Measurements from ENCODE around the gene SLC35G1.

Gene SLC35G1

DNA sequence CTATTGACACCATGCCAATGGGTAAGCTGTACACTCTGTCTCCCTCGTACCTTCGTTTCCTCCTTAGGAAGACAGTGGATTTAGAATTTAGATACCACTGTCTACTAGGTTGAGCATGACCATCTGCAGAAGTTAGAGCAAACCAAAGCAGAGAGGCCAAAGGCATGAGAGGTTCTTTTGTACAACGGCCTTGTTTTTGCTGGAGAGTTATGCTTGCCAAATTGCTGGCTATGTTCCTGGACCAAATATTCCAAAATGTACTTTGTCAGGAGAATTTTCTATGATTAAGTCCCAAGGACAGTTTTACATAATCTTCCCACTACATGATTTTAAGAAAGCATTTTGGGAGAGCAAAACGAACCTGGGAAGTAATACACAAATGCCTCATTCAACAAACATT is 52.0 kb downstream of the SLC35G1 start:
- no peaks in the 10 kb centered on the region for H3K9me3 ChIP-seq (ENCODE audit: insufficient read depth, low read length)
- no peaks in the 10 kb centered on the region for H3F3A ChIP-seq (ENCODE audit: insufficient read depth)
- H3K9ac ChIP-seq (ENCODE audit: low read length): no peak overlapping the region
- H4K20me1 ChIP-seq (ENCODE audit: low read depth, low read length): no peaks in the 10 kb centered on the region
- H3K4me2 ChIP-seq (ENCODE audit: low read depth, low read length, poor library complexity, severe bottlenecking): no peak overlapping the region
- 0 out of 2 replicates have a peak, but pooled peaks cover 3% of the 10 kb centered on the region for H3K27me3 ChIP-seq (ENCODE audit: low read length)
- TF ChIP-seq, protein P1, sequence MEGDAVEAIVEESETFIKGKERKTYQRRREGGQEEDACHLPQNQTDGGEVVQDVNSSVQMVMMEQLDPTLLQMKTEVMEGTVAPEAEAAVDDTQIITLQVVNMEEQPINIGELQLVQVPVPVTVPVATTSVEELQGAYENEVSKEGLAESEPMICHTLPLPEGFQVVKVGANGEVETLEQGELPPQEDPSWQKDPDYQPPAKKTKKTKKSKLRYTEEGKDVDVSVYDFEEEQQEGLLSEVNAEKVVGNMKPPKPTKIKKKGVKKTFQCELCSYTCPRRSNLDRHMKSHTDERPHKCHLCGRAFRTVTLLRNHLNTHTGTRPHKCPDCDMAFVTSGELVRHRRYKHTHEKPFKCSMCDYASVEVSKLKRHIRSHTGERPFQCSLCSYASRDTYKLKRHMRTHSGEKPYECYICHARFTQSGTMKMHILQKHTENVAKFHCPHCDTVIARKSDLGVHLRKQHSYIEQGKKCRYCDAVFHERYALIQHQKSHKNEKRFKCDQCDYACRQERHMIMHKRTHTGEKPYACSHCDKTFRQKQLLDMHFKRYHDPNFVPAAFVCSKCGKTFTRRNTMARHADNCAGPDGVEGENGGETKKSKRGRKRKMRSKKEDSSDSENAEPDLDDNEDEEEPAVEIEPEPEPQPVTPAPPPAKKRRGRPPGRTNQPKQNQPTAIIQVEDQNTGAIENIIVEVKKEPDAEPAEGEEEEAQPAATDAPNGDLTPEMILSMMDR (IDR thresholded peaks at IDR 0.05; ENCODE audit: insufficient read depth, low read length, poor library complexity, severe bottlenecking): no peak
- no peak for TF ChIP-seq EZH2phosphoT487 (conservative IDR thresholded peaks at IDR 0.05; ENCODE audit: low read length)
- H3K79me2 ChIP-seq (ENCODE audit: insufficient read depth, low read length): no peaks in the 10 kb centered on the region
- H3K4me3 ChIP-seq (ENCODE audit: insufficient read depth, low read length, poor library complexity, severe bottlenecking): no peak overlapping the region
- H3K36me3 ChIP-seq (ENCODE audit: low read length): no peaks in the 10 kb centered on the region
- no peak overlapping the region for H3K27ac ChIP-seq (ENCODE audit: low read depth, low read length)
- no peak overlapping the region for H2AFZ ChIP-seq (ENCODE audit: low read depth, low read length, severe bottlenecking)
- H3K9me2 ChIP-seq (replicated peaks; ENCODE audit: insufficient read depth, low read length): no peaks in the 10 kb centered on the region

GRCh38 chr10:93947055-93947454 is 53.3 kb downstream of the SLC35G1 start:
- no peak overlapping the region for H3K27ac ChIP-seq (ENCODE audit: low read depth, low read length)
- H3K4me3 ChIP-seq (ENCODE audit: insufficient read depth, low read length, poor library complexity, severe bottlenecking): no peak overlapping the region
- 0 out of 2 replicates have a peak, but pooled peaks cover 3% of the 10 kb centered on the region for H3K27me3 ChIP-seq (ENCODE audit: low read length)
- H3K4me2 ChIP-seq (ENCODE audit: low read depth, low read length, poor library complexity, severe bottlenecking): no peak overlapping the region
- H3K36me3 ChIP-seq (ENCODE audit: low read length): no peaks in the 10 kb centered on the region
- no peaks in the 10 kb centered on the region for H3K79me2 ChIP-seq (ENCODE audit: insufficient read depth, low read length)
- H2AFZ ChIP-seq (ENCODE audit: low read depth, low read length, severe bottlenecking): no peak overlapping the region
- no peak overlapping the region for H3K9ac ChIP-seq (ENCODE audit: low read length)
- no peaks in the 10 kb centered on the region for H3K9me3 ChIP-seq (ENCODE audit: insufficient read depth, low read length)
- no peaks in the 10 kb centered on the region for H4K20me1 ChIP-seq (ENCODE audit: low read depth, low read length)
- H3F3A ChIP-seq (ENCODE audit: insufficient read depth): no peaks in the 10 kb centered on the region
- no peaks in the 10 kb centered on the region for H3K9me2 ChIP-seq (replicated peaks; ENCODE audit: insufficient read depth, low read length)
- no peak for TF ChIP-seq EZH2phosphoT487 (conservative IDR thresholded peaks at IDR 0.05; ENCODE audit: low read length)
- TF ChIP-seq, protein P1 (IDR thresholded peaks at IDR 0.05; ENCODE audit: insufficient read depth, low read length, poor library complexity, severe bottlenecking): no peak

DNA sequence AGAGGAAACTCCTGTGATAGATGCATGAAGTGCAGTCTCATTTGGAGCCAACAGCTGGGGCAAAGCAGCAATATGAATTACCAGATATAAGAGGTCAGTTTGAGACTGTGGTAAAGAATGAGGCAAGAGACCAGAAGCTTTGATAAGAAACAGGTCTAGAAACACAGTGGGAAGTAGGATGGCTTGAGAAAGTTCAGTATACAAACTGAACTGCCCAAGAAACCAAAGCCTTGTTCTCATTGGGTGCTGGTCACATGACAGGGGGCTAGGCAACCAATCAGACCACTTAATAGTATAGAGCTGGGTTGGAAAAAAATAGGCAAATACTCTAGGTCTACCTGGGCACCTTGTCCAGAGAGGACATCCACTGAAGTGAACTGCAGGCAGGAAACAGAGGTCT is 53.7 kb downstream of the SLC35G1 start:
- H3K4me2 ChIP-seq (ENCODE audit: low read depth, low read length, poor library complexity, severe bottlenecking): no peak overlapping the region
- no peaks in the 10 kb centered on the region for H3K9me2 ChIP-seq (replicated peaks; ENCODE audit: insufficient read depth, low read length)
- H3F3A ChIP-seq (ENCODE audit: insufficient read depth): no peaks in the 10 kb centered on the region
- no peak overlapping the region for H3K27ac ChIP-seq (ENCODE audit: low read depth, low read length)
- no peak overlapping the region for H3K9ac ChIP-seq (ENCODE audit: low read length)
- H4K20me1 ChIP-seq (ENCODE audit: low read depth, low read length): no peaks in the 10 kb centered on the region
- no peak overlapping the region for H3K4me3 ChIP-seq (ENCODE audit: insufficient read depth, low read length, poor library complexity, severe bottlenecking)
- H3K36me3 ChIP-seq (ENCODE audit: low read length): no peaks in the 10 kb centered on the region
- H3K9me3 ChIP-seq (ENCODE audit: insufficient read depth, low read length): no peaks in the 10 kb centered on the region
- no peak for TF ChIP-seq EZH2phosphoT487 (conservative IDR thresholded peaks at IDR 0.05; ENCODE audit: low read length)
- TF ChIP-seq, protein P1 (IDR thresholded peaks at IDR 0.05; ENCODE audit: insufficient read depth, low read length, poor library complexity, severe bottlenecking): no peak
- no peaks in the 10 kb centered on the region for H3K79me2 ChIP-seq (ENCODE audit: insufficient read depth, low read length)
- H2AFZ ChIP-seq (ENCODE audit: low read depth, low read length, severe bottlenecking): no peak overlapping the region
- H3K27me3 ChIP-seq (ENCODE audit: low read length): 0 out of 2 replicates have a peak, but pooled peaks cover 3% of the 10 kb centered on the region
